ENCODE measurements around the gene PLEKHG3.

Gene PLEKHG3

DNA sequence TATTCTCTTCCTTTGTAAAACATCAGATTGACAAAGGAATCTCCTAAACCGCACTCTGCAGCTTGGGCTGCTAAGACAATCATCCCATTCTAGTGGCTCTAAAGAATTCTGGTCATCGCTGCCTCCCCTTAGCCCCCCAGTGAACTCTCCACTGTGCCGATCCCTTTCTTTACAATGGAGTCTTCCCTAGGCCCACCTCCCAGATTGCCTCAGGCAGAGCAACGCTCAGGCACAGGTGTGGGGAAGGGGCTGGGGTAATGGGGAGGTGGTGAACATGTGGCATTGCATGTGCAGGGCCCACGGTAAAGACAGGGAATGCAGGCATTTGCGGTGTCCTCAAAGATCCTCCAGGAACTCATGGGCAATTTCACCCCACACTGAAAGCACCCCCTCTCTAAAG, 86.3 kb downstream of the PLEKHG3 start:
- H3K4me3 ChIP-seq (ENCODE audit: low read length): no peak overlapping the region
- no peak for DNase-seq (ENCODE audit: low read depth, low spot score)

DNA sequence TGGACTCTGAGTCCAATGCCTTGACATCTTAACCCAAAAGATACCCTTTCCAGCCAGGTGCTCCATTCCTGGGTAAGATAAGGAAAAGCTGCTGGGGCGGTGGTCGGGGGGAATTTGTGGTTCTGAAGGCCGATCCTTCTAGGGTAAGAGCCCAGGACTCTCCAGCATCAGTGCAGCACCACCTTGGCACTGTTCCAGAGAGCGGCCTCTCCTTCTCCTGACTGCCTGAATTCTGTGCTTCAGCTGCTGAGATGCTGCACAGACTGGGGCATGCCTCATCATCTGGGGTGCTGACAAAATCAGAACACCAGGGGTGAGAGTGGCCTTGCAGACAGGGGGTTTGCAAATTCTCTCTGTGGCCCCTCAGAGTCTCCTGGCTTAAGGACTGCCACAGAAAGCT, 88.0 kb downstream of the PLEKHG3 start:
- no peak for DNase-seq (ENCODE audit: low read depth, low spot score)
- H3K4me3 ChIP-seq (ENCODE audit: low read length): no peak overlapping the region

DNA sequence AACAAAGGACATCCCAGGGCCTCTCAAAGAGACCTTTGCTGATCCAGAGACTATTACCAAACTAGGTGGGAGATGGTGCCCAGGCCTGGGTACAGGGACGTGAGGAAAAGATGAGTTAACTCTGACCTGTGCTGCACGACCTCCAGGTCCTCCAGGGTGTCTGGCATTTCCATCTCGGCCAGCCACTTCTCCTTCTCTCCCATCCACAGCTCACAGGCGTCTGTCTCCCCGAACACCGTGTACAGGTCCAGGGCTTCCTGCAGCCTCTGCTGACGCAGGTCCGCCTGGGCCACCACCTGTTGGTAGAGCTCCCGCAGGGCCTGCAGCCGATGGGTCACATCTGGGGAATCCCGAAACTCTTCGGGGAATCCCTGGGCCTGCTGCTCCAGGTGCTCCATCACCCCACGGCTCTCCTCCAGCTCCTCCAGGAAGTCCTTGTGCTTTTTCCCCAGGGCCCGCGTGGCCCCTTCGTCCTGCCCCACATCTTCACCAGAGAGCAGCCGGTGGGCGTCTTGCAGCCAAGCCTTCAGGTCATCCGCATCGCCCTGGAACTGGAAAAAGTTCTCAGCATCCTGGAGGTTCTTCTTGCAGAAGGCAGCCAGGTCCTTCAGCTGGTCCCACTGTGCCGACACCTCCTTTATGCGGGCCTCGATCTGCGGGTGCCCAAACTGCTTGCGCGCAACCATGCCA, 88.8 kb downstream of the PLEKHG3 start:
- H3K4me3 ChIP-seq (ENCODE audit: low read length): no peak overlapping the region
- DNase-seq (ENCODE audit: low read depth, low spot score): no peak

DNA sequence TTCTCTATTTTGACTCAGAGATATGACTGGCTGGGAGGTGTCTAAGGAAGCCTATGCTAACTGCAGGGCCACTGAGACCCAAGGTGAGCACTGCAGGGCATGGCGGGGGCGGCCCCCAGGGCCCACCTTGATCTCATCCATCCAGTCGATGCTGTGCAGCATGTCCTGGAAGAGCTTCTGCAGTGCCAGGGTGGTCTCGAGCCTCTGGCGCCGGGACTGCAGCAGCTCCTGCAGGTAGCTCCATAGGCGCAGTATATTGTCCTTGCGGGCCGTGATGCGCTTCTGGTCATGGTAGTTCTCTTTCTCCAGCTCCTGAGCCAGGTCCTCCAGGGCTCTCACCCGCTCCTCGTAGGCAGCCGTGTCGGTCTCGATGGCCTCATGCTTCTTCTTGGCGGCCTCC, 91.0 kb downstream of the PLEKHG3 start:
- no peak for DNase-seq (ENCODE audit: low read depth, low spot score)
- no peak overlapping the region for H3K4me3 ChIP-seq (ENCODE audit: low read length)

DNA sequence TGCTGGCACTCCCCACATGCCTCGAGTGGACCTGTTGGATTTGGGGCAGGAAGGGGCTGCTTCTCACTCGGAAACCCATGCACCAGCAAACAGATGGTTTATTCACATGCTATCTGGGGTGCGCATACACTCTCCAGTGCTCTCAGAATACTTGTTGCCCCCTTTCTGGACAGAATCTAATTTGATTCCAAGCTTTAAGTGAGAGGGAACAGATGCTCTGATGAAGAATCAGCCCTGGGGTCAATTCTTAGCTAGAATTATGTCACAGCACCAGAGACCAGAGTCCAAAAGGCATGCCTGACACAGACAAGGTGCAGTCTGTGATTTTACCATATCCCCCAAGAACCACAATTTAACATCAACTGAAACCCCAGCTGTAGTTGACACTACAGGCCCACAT, 91.7 kb downstream of the PLEKHG3 start:
- no peak overlapping the region for H3K4me3 ChIP-seq (ENCODE audit: low read length)

DNA sequence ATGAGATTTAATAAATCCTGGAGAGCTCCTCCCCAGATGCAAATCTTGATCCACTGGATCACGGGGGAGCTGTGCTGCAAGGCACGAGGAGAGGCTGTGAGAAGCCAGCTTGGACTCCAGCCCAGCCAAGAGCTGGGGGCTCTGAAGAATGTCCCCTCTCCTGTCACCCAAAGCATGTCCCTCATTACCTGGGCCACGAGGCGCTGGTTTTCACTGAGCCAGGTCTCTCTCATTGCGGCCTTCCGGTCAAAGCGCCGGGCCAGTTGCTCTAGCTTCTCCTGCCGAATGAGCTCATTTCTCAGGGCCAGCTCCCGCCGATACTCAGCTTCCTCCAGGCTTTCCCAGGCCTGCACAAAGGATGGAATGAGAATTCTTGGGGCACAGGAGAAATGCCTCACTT, 92.1 kb downstream of the PLEKHG3 start:
- DNase-seq (ENCODE audit: low read depth, low spot score): no peak
- no peak overlapping the region for H3K4me3 ChIP-seq (ENCODE audit: low read length)

More for the DNA sequence above, 91.7 kb downstream of the PLEKHG3 start:
- DNase-seq (ENCODE audit: low read depth, low spot score): no peak

DNA sequence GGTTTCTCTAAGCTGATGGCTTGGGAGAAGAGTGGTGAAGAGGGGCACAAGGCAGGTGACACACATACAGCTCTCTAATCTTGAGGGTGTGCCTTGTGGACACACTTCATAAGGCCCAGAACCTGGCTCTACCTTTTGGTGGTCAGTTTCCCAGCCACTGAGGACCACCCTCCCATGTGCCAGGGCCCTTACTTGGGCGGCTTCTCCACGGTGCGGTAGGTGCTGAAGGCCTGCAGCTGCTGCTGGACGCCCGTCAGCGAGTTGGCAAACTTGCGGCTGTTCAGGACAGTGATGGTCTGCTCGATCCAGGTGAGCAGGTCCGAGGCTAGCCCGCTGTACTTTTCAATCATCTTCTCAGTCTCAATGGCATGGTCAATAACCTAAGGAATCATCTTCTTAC, 95.3 kb downstream of the PLEKHG3 start:
- no peak overlapping the region for H3K4me3 ChIP-seq (ENCODE audit: low read length)
- no peak for DNase-seq (ENCODE audit: low read depth, low spot score)
